NT2/D1 (cell line): Measurements from ENCODE around the gene SDR42E2.
"Not testable (repeated sequence)": the region's sequence is repeated elsewhere in the genome, so short reads cannot be mapped to it uniquely, and the experiment has no call there.

Experiments used
- SUZ12 ChIP-seq: IDR thresholded peaks from 2 replicates; pipeline ENCODE4 v1.6.1; 2011; ENCODE audit not compliant: insufficient read length, insufficient read depth; ENCODE audit errors: extremely low read depth
- YY1 ChIP-seq: IDR thresholded peaks from 2 replicates; pipeline ENCODE4 v1.6.1; 2011; ENCODE audit not compliant: insufficient read length, insufficient read depth

- TF ChIP-seq YY1, SUZ12: not testable (repeated sequence)
These were observed 33.8 kb upstream of the SDR42E2 start for GRCh38 chr16:22128537-22128936.
